ENCODE data around the gene PRKAR1A. TPM values are rescaled to one million over a fixed set of nuclear protein-coding genes. Genes with fewer than 3 reads are reported as not detected.

PRKAR1A gene
- total RNA-seq: 204 and 216 TPM in 2 replicates

DNA sequence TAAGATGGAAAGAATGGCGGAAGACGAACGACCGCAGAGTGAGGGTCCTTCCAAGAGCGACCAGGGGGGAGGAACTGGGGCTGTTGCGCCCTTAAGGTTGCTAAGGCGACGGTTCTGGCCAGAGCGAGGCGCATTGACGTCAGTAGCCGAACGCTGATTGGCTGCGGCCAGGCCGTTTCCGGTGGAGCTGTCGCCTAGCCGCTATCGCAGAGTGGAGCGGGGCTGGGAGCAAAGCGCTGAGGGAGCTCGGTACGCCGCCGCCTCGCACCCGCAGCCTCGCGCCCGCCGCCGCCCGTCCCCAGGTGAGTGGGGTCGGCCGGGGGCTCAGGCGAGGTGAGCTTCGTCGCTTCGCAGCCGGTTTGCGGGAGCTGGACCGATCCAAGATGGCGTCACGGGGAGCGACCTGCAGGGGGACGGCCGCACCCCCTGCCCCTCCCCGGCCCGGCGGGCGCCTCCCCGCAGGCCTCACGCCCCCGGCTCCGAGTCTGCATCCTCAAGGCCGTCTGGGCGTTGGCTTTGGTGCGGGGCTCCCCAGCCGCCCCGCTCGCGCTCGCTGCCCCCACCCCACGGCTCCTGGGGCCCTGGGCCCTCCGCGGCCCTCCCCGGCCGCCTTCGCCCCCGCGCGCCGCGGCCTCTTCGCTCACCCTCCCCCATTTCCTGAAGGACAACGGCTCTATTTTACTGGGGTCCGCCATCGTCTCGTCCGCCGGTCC lies at the start of gene PRKAR1A:
Gene PRKAR1A (plus strand): TSS at position 184 of the 713 bp plus-strand sequence. CDS start 2,970 bp downstream, outside the sequence.

Other genes starting within 250 kb of the PRKAR1A start
- gene SLC16A6, start 221.3 kb upstream of the PRKAR1A start, total RNA-seq: 0.09 and 0.63 TPM in 2 replicates
- 1.1 and 1.5 TPM in 2 replicates for gene ARSG, start 220.9 kb upstream of the PRKAR1A start, total RNA-seq
- gene WIPI1, start 54.9 kb upstream of the PRKAR1A start, total RNA-seq: 48.0 and 52.0 TPM in 2 replicates
- not detected in 2 replicates for gene FAM20A, start 88.9 kb downstream of the PRKAR1A start, total RNA-seq